Stimulated activated CD4-positive, alpha-beta T cell treated with anti-CD3 and anti-CD28 coated beads, Interleukin-12 subunit alpha, Interleukin-12 subunit beta, amount 100 ng/mL, for 48 hours (primary cell): ENCODE measurements around the gene AKAP13.
A peak's percentile ranks its signal among the peaks of the same experiment; 100 is the strongest.

Source experiments
- DNase-seq, 3 donors: peaks; one replicate each; pipeline ENCODE4 v3.0.0-alpha.2; 2020; ENCODE audit warnings: low read depth in 2 of 3, low spot score in 1 of 3

AKAP13 gene

DNA sequence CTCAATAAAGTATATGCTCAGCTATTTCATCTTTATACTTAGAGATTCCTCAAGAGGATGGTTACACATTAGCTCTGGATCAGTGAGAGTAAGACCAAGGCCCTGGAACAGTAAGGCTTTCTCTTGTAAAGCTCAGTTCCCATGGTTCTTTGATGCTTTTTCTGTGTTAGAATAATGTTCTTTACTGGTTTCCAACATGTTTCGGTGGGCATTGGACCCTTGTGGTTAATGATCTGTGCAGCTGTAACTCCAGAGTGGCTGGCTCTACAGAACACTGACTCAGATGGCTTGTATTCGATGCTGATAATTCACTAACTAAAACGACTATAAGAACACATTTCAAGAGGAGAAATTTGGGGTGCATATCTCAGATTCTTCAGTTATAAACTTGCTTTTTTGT lies 114.7 kb downstream of the AKAP13 start:
- no peak for DNase-seq

DNA sequence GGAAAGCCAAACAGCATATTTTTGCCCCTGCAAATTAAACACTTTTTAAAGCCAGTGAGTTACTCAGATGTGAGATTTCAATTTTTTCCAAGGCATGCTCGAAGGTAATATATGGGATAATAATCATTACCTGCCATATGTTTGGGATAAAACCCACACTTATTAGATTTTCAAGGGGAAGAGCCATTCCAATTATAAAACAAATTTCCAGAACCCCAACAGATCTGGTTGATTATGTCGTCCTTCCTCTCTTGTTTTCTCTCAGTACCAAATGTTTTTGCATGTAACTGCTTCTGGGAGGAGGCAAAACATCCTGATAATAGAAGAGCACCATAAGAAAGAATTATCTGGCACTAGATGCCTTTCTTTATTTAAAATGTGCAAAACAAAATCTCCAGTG lies 115.1 kb downstream of the AKAP13 start:
- DNase-seq, result no peak

DNA sequence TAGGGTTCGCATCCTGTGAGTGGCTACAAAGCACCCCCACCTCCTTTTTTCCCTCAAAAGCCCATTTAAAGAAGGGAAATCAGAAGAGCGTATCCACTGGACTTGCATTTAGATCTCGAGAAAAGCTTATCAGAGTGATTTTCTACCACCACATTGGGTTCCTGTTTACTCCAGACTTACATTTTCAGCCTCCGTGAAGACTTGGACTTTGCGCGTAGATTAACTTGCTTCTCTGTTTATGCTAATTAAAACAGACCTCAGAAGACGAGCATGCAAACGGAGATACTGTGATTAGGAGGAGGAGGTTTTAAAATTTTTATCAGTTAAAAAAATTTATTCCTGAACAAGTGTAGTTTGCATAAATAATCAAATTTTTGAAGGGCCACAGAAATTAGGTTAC lies 115.7 kb downstream of the AKAP13 start:
- no peak for DNase-seq

DNA sequence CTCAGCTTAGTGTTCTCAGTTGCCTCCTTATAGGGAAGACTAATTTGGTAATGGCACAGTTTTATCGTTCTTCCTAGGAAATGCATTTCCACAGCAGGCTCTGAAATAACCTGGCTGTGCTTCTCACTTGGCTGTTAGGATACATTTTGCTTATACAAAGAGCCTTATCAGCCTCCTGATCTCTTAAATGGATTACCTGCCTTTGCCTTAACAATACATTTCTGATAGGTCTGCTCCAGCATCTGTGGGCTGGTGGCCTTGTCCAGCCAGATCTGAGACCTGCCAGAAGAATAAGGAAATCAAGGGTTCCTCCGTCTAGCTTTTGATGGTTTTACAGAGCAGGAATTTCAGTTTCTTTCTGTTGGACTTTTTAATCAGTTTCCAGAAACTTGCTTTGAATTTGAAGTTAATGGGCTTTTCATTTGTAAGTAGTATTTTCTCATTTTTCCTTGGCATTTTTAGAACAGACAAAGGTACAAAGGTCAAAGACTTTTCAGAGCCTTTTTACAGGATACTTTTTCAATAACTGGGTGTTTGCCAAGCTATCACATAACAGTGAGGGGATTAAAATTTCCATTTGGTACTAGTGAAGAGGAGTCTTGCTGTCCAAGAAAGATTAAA lies 116.3 kb downstream of the AKAP13 start:
- DNase-seq, result no peak

DNA sequence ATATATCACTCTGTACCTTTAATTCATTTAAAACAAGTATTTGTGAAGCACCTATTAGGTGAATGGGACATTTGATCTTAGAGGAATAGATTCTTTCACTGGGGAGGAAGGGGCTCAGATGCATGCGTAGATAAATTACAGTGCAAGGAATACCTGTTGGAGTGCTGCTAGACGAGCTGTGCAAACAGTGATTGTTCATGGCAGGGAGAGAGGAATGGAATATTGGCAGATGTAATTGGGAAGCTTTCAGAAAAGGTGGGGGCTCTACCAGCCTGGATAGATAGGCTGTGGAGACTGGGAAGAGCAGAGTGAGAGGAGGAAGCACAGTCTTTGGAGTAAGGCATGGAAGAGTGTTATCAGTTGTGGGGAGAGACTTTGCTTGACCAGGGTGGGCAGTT lies 116.8 kb downstream of the AKAP13 start:
- DNase-seq, result no peak

DNA sequence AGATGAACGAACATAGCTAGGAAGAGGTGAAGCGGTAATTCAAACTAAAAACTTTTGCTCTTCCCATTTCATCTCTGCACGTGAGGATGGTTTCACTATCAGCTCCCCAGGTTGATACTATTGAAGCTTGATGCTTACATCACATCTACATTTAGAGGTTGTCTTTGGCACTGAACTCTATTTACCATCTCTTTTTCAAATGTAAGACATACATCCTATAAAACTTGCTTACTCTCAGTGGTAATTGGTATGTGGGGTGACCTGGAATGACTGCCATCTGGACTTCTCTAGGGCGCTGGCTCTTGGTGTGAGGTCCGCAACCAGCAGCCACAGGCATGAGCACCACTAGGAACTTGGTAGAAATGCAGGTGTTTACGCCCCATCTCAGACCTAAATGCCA lies 118.1 kb downstream of the AKAP13 start:
- no peak for DNase-seq

DNA sequence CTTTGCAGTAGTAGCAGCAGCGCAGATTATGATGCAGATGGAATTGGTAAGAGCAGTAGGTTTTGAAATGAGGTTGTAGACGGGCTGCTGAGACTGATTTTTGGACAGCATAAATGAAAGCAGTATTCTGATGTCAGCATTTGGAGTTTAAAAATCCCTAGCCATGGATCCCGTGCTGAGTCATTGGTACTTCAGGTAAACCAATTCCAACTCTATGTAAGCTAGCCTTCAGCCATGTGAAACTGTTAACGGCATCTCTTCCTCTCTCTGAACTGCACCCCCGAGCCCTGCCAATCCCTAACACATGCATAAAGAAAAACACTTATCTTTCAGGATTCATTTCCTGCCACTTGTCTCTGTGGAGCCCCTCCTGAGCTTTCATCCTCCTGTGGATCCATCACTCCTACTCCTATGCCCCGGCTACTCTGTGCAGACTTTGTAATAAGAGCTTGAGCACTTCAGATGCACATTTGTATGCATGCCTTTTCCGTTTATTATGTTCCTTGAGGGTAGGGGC lies 119.0 kb downstream of the AKAP13 start:
- DNase-seq, result no peak

DNA sequence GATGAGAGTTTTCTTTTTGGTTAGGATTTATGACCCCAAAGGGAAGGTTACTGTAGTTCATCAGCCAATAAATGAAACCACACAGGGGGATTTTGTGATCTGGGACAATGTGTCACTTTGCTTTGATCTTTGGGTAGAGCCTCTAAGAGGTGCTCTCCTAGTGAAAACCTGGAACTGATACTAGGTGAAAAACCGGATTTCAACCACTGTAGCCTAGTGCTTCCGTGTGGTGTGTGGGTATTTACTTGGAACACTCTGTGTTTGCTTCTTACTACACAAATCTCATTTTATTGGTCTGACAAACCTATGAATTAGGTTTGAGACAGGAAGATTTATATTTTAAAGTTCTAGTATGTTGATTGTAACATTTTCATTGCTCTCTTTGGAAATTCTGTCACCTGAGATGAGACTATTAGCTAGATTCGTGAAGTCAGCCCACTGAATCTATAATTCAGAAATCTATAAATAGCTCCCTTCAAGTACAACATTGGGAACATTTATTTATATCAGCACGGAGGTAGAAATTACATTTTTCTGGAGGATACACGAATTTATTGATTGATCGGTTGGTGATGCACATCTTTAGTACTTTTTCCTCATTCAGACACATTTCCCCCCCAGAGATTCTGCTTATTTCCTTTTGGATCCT lies 119.8 kb downstream of the AKAP13 start:
- no peak for DNase-seq

DNA sequence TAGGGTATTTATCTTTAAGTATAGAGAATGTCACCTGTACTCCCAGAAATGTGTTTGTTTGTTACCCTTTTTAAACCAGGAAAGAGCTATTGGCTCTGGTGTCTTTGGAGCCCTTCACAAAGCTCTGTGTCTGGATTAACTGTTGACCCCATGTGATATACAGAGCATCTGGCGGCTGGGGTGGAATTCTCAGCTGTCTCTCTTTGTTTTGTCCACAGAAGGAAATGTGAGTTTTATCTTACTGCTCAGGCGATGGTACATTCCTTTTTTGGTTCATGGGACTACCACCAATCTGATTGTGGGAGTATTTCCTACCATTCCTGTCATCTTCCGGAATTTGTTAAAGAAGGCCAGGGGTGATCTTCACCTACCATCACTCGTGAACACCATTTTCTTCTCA lies 120.3 kb downstream of the AKAP13 start:
- no peak for DNase-seq

DNA sequence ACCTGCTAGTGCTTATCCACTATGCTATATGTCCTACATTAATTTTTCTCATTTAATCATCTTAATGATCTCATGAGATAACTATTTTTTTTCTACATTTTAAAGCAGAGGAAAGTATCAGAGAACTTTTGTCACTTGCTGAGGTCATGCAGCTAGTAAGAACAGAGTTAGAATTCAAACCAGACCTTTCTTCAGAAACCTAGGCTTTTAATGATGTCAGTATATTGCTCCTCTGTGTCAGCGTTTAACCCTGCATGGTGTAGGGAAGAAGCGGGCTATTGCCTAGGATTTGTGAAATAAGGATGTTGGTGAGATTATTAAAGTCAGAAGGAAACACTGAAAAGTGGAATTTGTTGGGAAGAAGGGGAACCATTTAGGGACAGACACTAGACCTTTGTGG lies 121.2 kb downstream of the AKAP13 start:
- DNase-seq, result no peak

DNA sequence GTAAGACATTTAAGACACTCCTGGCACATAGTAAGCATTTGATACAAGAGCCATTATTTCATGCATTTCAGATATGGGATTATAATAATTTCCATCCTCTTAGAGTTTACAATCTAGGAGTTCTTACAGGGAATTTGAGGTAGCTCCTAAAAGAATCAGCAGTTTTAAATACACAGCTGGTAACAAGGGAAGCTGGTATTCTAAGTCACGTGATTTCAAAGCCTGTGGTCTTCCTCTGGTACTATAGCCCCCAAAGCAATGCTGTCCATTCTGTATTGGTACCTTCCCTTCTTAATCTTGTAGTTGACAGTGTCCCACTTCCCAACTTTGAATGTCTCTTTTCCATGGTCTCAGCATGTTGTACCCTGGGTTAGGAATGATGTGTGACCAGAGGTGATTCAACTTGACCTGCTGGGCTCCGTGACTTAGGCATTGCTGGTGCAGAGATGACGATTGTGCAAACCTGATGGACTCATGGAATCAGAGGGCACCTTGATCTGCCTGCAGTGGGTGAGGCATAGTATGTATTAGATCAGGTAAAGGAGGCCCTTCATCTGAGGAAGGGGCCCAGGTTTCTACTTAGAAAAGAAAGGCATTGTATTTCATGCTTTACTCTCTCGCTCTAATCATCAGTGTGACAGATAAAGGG lies 122.9 kb downstream of the AKAP13 start:
- DNase-seq, result no peak

DNA sequence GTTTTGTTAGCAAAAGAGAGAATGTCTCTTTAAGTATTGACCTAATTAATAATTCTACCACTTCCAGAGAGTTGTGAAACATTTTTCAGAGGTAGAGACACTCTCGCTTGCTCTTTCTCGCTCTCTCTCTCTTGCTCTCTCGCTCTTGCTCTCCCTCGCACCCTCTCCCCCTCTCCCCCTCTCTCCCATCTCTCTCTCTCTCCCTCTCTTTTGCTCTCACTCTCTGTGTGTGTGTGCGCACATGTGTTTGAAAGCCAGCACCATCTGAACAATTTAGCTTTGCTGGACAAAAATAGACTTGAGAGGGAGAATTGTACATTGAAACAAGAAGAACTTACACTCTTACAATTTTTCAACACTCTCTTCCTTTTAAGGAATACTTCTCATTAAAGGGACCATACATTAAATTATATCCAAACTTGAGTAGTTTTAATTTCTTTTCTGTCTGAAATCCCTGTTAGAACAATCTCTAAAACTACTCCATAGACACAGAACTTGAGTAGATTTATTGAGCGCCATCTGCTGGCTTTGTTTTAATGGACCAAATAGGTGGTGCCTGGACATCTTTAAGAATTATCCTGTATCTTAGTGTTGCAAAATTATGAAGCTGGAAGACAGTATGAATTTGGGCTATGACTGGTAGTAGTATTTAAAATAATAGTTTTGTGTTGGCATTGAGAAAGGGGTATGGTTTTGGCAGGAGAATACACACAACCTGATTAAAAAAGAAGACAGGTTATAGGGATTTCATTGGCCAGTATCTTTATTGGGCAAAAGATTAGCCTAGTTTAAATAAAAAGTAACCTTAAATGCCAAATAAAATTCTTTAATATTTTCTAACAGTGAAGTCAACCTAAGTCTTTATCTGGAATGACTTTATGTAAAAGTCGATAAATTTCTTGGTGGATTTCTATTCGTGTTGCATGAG lies 124.6 kb downstream of the AKAP13 start:
- DNase-seq, result peak in 2 of 3 donors; percentile 26 to 58

DNA sequence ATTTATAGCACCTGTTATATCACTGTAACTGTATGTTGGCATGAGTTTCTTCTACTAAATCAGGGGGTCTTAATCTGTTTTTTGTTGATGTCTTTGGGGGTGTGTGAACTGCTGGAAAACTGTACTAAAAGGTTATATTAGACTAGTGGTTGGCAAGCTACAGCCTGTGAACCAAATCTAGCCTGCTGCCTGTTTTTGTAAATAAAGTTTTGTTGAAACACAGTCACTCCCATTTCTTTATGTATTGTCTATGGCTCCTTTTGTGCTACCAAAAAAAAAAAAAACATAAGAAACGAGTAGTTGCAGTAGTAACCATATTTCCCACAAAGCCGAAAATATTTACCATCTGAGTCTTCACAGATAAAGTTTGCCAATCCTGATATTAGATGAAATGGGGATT lies 126.7 kb downstream of the AKAP13 start:
- DNase-seq, result no peak

DNA sequence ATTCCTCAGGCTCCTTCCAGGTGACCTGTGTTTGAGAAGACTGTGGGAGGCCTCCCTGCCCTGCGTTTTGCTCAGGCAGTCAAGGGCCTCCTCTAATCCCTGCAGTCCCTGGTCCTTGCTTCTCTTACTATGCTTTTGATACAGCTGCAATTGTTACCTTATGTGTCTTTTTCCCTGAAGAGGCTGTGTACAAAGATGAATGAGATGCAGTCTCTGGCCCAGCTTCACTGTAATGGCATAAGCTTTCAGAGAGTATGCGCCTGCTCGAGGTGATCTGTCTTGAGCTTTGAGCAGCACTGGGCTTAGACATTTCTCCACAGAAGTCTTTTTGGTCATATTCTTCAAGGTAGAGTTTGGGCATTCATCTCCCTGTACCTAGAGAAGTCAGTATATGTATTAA lies 129.6 kb downstream of the AKAP13 start:
- DNase-seq, result no peak

DNA sequence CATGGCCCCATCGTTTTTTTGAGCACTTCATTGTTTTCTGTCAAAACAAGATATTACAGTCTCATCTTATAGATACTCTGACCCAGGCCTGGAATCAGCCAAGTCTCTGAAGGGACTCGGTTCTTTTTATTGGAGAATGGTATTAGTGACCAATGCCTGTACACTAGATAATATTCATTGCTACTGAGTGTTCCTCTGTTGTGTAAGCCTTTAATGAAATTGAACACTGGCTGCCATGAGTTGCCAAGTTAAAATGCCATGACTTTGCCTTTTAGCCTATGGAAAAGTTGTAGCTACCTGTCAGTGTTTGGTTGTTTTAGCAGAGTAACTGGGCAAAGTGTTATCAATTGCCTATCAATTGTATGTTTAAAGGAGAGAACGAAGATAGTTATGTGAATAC lies 134.0 kb downstream of the AKAP13 start:
- DNase-seq, result no peak

DNA sequence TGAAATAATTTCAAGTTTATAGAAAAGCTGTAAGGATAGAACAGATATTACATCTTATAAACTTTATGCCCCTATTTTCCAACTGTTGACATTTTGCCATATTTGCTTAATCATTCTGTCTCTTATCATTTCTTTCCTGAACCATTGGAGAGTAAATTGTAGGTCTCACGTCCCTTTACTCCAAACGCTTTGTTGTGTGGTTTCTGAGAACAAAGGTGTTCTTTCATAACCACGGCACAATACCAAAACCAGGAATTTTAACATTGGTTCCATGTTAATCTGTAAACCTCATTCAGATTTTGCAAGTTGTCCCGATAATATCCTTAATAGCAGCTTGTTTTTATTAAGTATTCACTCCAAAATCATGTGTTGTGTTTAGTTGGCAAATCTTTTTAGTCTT lies 134.8 kb downstream of the AKAP13 start:
- no peak for DNase-seq

DNA sequence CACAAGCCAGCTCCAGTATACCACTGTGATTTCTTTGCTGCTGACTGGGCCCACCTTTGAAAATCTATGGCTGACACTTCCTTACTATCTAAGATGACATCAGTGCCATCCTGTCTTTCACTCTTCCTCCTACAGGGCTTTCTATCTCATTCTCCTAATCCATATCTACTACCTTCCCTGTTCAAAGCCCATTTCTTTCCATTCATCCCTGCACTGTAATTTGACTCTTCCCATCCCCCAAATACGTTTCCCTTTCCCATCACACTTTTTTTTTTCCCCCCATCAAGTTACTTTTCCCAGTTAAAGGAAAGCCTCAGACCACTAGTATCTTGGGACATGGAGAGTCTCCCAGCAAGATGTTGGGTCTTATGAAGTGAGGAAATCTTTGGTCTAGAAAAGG lies 136.7 kb downstream of the AKAP13 start:
- no peak for DNase-seq

DNA sequence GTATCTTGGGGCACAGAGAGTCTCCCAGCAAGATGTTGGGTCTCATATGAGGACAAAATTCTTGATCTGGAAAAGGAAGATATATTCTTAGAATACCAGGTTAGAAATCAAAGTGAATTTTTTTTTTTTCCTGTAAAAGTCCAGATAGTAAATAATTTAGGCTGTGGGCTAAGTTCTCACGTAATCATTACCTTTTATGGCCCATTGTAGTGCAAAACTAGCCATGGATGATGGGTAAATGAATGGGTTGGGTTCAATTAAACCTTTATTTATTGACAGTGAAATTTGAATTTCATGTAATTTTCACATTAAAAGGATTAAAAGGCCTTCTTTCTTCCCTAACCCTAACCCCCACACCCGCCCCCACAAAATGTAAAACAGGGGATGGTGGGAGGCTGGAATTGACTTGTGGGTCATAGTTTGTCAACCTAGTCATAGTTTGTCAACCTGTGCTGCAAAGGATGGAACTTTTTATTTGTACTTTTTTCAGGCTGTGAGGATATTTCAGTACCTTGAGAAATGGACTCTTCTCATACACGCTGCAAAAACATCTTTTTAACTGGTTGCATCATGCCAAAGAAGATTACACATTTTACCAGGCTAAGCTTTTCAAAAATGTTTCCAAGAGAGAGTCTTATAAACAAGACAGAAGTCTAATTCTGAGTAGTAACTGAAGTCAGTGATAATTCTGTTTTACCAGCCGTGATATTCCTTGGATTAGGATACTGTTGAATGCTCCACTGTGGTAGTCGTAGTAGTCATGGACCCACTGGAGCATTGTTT lies 138.8 kb downstream of the AKAP13 start:
- no peak for DNase-seq

DNA sequence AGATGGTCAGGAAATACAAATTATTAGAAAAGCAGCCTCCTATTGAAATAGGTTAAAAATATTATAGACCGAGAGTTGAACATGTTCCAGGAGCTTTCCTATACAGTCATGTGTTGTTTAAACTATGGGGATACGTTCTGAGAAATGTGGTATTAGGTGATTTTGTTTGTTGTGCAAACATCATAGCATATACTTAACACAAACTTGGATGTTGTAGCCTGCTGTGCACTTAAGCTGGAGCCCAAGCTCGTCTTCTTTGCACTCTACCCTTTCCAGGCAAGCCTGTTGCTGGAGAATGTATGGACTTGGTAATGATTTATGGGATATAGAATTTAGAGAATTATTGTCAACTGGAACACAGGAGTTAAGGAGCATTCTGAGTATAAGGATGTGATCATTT lies 140.2 kb downstream of the AKAP13 start:
- no peak for DNase-seq

DNA sequence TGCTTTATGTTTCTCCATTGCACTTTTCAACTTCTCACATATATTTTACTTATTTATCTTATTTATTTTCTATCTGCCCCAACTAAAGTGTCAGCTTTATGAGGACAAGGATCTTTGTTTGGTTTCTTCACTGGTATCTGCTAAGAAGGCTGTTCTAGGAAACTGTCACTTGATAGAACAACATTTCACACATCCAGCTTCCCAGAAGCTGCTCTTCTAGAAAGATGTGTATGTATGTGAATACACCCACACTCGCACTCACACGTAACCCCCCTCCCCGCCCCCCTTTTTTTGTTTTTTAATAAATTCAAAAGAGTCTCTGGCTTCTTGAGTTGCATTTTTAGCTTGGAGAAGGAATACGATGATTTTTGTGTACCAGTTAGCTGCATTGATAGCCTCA lies 143.1 kb downstream of the AKAP13 start:
- no peak for DNase-seq

DNA sequence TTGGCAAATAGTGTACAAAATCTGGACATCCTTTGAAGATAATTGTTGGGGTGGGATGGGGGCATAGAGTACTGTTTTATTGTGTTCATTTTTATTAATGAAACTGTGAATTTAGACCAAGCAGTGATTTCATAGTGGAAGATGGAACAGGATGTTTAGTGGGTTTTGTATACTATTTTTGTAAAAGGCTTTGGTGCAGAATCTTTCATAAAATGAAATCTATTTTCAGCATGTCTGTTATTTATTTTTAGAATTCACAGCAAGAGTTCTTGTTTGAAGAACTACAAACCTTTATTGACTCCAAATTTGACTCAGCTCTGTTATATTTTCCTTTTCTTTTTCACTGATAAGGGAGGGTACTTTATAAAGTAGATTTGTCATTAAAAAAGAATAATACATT lies 145.4 kb downstream of the AKAP13 start:
- DNase-seq, result no peak
